Measurements from ENCODE around the gene CDC42EP4.

DNA sequence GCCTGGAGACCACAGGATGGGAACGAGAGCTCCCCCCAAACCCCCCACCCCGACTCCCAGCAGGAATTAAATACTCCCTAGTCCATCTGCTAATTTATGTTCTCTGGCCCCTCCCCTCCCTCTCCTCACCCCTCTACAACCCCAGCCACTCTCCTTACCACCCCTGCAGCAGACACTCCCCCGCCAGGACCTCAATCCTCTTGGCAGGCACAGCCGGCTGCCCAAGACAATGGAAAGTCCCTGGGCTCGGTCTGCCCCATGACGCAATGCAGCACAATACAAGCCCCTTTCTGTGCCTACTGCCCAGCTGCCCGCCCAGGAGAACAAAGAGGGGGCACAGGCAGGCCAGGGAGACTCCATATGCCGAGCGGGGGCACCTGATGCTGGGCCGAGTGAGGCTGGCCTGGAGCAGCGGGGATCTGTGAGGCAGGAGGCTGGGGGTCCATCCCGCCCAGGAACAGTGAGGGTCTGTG is 30.3 kb upstream of the CDC42EP4 start:
- no peak for TF ChIP-seq POLR2A (IDR thresholded peaks at IDR 0.05)
- TF ChIP-seq, protein P1, sequence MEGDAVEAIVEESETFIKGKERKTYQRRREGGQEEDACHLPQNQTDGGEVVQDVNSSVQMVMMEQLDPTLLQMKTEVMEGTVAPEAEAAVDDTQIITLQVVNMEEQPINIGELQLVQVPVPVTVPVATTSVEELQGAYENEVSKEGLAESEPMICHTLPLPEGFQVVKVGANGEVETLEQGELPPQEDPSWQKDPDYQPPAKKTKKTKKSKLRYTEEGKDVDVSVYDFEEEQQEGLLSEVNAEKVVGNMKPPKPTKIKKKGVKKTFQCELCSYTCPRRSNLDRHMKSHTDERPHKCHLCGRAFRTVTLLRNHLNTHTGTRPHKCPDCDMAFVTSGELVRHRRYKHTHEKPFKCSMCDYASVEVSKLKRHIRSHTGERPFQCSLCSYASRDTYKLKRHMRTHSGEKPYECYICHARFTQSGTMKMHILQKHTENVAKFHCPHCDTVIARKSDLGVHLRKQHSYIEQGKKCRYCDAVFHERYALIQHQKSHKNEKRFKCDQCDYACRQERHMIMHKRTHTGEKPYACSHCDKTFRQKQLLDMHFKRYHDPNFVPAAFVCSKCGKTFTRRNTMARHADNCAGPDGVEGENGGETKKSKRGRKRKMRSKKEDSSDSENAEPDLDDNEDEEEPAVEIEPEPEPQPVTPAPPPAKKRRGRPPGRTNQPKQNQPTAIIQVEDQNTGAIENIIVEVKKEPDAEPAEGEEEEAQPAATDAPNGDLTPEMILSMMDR (IDR thresholded peaks at IDR 0.05), result no peak
